Keratinocyte (primary cell): ENCODE data around the gene CACNA2D2. TPM values are rescaled to one million over a fixed set of nuclear protein-coding genes. Genes with fewer than 3 reads are reported as not detected.

Experiments used
- DNase-seq: peaks from one replicate; pipeline ENCODE4 v3.0.0-alpha.2; 2011; ENCODE audit warnings: low read depth, missing footprints, low spot score
- FAIRE-seq: peaks from 2 replicates; lab custom pipeline; 2011; peaks lifted over from hg19 to GRCh38; lab: Jason Lieb, UNC
- H2AFZ ChIP-seq: 2 replicates; pipeline ENCODE4 v1.6.0; 2012; ENCODE audit warnings: low read length, control low read depth, inconsistent platforms; ENCODE audit not compliant: control insufficient read depth
- H3K27ac ChIP-seq: 2 replicates; pipeline ENCODE4 v1.5.1; 2011; ENCODE audit warnings: low read length; ENCODE audit not compliant: control insufficient read depth, insufficient read depth
- H3K27me3 ChIP-seq: 3 replicates; pipeline ENCODE4 v1.6.0; 2011; ENCODE audit warnings: low read length; ENCODE audit not compliant: control insufficient read depth, insufficient read depth; ENCODE audit errors: extremely low read depth
- H3K36me3 ChIP-seq, 2 experiments: 2 replicates in 1 of 2; 3 replicates in 1 of 2; pipeline ENCODE4 v1.5.1; 2011; ENCODE audit warnings: low read length in 2 of 2, mild to moderate bottlenecking in 1 of 2; ENCODE audit not compliant: control insufficient read depth in 2 of 2, insufficient read depth in 2 of 2; ENCODE audit errors: extremely low read depth in 1 of 2
- H3K4me1 ChIP-seq: 3 replicates; pipeline ENCODE4 v1.5.1; 2011; ENCODE audit warnings: low read length; ENCODE audit not compliant: control insufficient read depth, insufficient read depth; ENCODE audit errors: extremely low read depth
- H3K4me2 ChIP-seq: 3 replicates; pipeline ENCODE4 v1.6.0; 2011; ENCODE audit warnings: low read depth, low read length; ENCODE audit not compliant: control insufficient read depth, insufficient read depth; ENCODE audit errors: extremely low read depth
- H3K4me3 ChIP-seq, 3 experiments: fragments of 200-600 bp in 1 of 3; sonication (generic) in 1 of 3; 2 replicates in 2 of 3; 3 replicates in 1 of 3; pipeline ENCODE4 v1.5.1; 2011 to 2016; ENCODE audit warnings: low read length in 3 of 3, mild to moderate bottlenecking in 3 of 3, control low read depth in 2 of 3, inconsistent platforms in 1 of 3, low read depth in 1 of 3, mixed read lengths in 1 of 3, mixed run types in 1 of 3, moderate library complexity in 1 of 3; ENCODE audit not compliant: control insufficient read depth in 2 of 3, insufficient read depth in 2 of 3; ENCODE audit errors: extremely low read depth in 1 of 3
- H3K79me2 ChIP-seq: 2 replicates; pipeline ENCODE4 v1.6.0; 2012; ENCODE audit warnings: low read length; ENCODE audit not compliant: control insufficient read depth, insufficient read depth
- H3K9ac ChIP-seq: 3 replicates; pipeline ENCODE4 v1.6.0; 2011; ENCODE audit warnings: low read length; ENCODE audit not compliant: control insufficient read depth, insufficient read depth; ENCODE audit errors: extremely low read depth
- H3K9me1 ChIP-seq: 3 replicates; pipeline ENCODE4 v1.6.0; 2011; ENCODE audit warnings: low read length; ENCODE audit not compliant: control insufficient read depth, insufficient read depth; ENCODE audit errors: extremely low read depth
- H3K9me3 ChIP-seq: 2 replicates; pipeline ENCODE4 v1.5.1; 2012; ENCODE audit warnings: low read depth, low read length; ENCODE audit not compliant: control insufficient read depth
- H4K20me1 ChIP-seq: 3 replicates; pipeline ENCODE4 v1.6.0; 2011; ENCODE audit warnings: low read length; ENCODE audit not compliant: control insufficient read depth, insufficient read depth; ENCODE audit errors: extremely low read depth
- EZH2 ChIP-seq: IDR thresholded peaks from one replicate; pipeline ENCODE4 v1.6.1; 2012; ENCODE audit warnings: inconsistent platforms, mild to moderate bottlenecking, low read length, moderate library complexity
- dilution Hi-C: fragments of 300-500 bp; cut with MboI; formaldehyde crosslinking; loops from one replicate; pipeline ENCODE4 v1.7.0; 2020; ENCODE audit warnings: low sequenced_read_pairs; ENCODE audit not compliant: extremely low pct_ligation_motif_present
- polyA plus RNA-seq, 5 experiments: library from polyadenylated mRNA; depleted of rRNA in 3 of 5; stranded (reverse) in 3 of 5; stranded (forward) in 1 of 5; unstranded in 1 of 5; fragments of >200 nt; gene quantifications; 1 replicate in 1 of 5; 2 replicates in 3 of 5; 3 replicates in 1 of 5; pipeline versions ENCODE4 v1.2.1 to v1.2.3, GENCODE V29; 2011 to 2012; ENCODE audit warnings: missing spikeins in 2 of 5, low read depth in 1 of 5, low replicate concordance in 1 of 5
- TF ChIP-seq, protein P1 (sequence below), 3 experiments: IDR thresholded peaks in 1 of 3; conservative IDR thresholded peaks in 1 of 3; optimal IDR thresholded peaks in 1 of 3; 2 replicates in 2 of 3; 3 replicates in 1 of 3; pipeline versions ENCODE3 to v1.5.1; 2011; ENCODE audit warnings: low read length in 3 of 3, mild to moderate bottlenecking in 3 of 3, moderate library complexity in 2 of 3, control low read depth in 1 of 3, inconsistent platforms in 1 of 3; ENCODE audit not compliant: insufficient read depth in 2 of 3; ENCODE audit errors: extremely low read depth in 1 of 3

Gene CACNA2D2
- polyA plus RNA-seq, 1 donor (not counting 4 experiments of a cell fraction or from before 2014, with no cell fraction given), result 0.04 TPM

GRCh38 chr3:50495609-50496423 is 7.6 kb downstream of the CACNA2D2 start:
- TF ChIP-seq, protein P1, sequence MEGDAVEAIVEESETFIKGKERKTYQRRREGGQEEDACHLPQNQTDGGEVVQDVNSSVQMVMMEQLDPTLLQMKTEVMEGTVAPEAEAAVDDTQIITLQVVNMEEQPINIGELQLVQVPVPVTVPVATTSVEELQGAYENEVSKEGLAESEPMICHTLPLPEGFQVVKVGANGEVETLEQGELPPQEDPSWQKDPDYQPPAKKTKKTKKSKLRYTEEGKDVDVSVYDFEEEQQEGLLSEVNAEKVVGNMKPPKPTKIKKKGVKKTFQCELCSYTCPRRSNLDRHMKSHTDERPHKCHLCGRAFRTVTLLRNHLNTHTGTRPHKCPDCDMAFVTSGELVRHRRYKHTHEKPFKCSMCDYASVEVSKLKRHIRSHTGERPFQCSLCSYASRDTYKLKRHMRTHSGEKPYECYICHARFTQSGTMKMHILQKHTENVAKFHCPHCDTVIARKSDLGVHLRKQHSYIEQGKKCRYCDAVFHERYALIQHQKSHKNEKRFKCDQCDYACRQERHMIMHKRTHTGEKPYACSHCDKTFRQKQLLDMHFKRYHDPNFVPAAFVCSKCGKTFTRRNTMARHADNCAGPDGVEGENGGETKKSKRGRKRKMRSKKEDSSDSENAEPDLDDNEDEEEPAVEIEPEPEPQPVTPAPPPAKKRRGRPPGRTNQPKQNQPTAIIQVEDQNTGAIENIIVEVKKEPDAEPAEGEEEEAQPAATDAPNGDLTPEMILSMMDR (optimal IDR thresholded peaks at IDR 0.05 in 1 of 3, IDR thresholded peaks at IDR 0.05 in 1 of 3, conservative IDR thresholded peaks at IDR 0.05 in 1 of 3; ENCODE audit: extremely low read depth in 1 of 3, insufficient read depth in 2 of 3, low read length in 3 of 3), result no peak
- no peak for TF ChIP-seq EZH2
- no peak overlapping the region for H3K9ac ChIP-seq
- no peak overlapping the region for H3K4me3 ChIP-seq
- no peak for FAIRE-seq
- H4K20me1 ChIP-seq, result no peaks in the 10 kb centered on the region
- H3K79me2 ChIP-seq, result no peaks in the 10 kb centered on the region
- no peaks in the 10 kb centered on the region for H3K4me1 ChIP-seq
- H3K9me3 ChIP-seq, result no peaks in the 10 kb centered on the region
- DNase-seq, result no peak
- H3K27ac ChIP-seq, result no peak overlapping the region
- H3K27me3 ChIP-seq, result peaks cover 24% of the 10 kb centered on the region
- H3K36me3 ChIP-seq, result no peaks in the 10 kb centered on the region
- no peak overlapping the region for H2AFZ ChIP-seq
- no peak overlapping the region for H3K4me2 ChIP-seq
- dilution Hi-C loops, result no loop called here
- no peaks in the 10 kb centered on the region for H3K9me1 ChIP-seq

DNA sequence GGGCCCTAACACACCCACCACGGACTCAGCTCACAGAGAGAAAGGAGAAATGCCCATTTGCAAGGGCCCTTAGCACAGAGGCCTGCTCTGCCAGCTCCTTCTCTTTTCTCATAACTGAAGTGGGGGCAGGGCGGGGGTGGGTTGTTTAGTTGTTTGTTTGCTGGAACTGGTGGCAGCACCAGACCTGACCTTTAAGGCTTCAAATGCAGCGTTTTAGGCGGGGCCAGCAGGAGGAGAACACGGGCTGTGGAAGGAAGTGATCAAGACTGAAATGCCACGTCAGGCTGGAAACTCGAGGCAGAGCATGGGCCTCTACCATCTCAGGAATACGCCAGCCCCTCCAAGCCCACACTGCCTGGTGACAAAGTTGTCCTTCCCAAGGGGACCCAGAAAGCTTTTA is 9.3 kb downstream of the CACNA2D2 start:
- Histone ChIP-seq H3K4me1 (no peaks in the 10 kb centered on the region), H3K9me1 (no peaks in the 10 kb centered on the region), H3K27me3 (peaks cover 14% of the 10 kb centered on the region), H4K20me1 (no peaks in the 10 kb centered on the region), H2AFZ (no peak overlapping the region), H3K79me2 (no peaks in the 10 kb centered on the region), H3K4me3 (no peak overlapping the region), H3K27ac (no peak overlapping the region), H3K4me2 (no peak overlapping the region), H3K9ac (no peak overlapping the region), H3K9me3 (no peaks in the 10 kb centered on the region), H3K36me3 (no peaks in the 10 kb centered on the region)
- TF ChIP-seq EZH2, result no peak
- TF ChIP-seq, protein P1 (optimal IDR thresholded peaks at IDR 0.05 in 1 of 3, IDR thresholded peaks at IDR 0.05 in 1 of 3, conservative IDR thresholded peaks at IDR 0.05 in 1 of 3; ENCODE audit: extremely low read depth in 1 of 3, insufficient read depth in 2 of 3, low read length in 3 of 3), result no peak
- FAIRE-seq, result no peak
- dilution Hi-C loops, result no loop called here
- DNase-seq, result no peak
